Activated CD4-positive, alpha-beta T cell treated with anti-CD3 and anti-CD28 coated beads, Interleukin-2, amount 10 ng/mL, durations not matched to agents 24 days and 14 days (primary cell): ENCODE data around the gene TRPM6. TPM values are rescaled to one million over a fixed set of nuclear protein-coding genes. Genes with fewer than 3 reads are reported as not detected.

Experiments
- DNase-seq: peaks from one replicate; pipeline ENCODE4 v3.0.0; 2022
- H3K27ac Mint-ChIP-seq: one replicate; pipeline ENCODE4 v1.8.0; 2022; ENCODE audit warnings: mild to moderate bottlenecking, mixed read lengths
- H3K27me3 Mint-ChIP-seq: one replicate; pipeline ENCODE4 v1.8.0; 2022; ENCODE audit warnings: mixed read lengths
- H3K36me3 Mint-ChIP-seq: one replicate; pipeline ENCODE4 v1.8.0; 2022; ENCODE audit warnings: low read depth, mild to moderate bottlenecking, mixed read lengths
- H3K4me1 Mint-ChIP-seq: one replicate; pipeline ENCODE4 v1.8.0; 2021; ENCODE audit warnings: mixed read lengths
- H3K4me3 Mint-ChIP-seq: one replicate; pipeline ENCODE4 v1.8.0; 2022; ENCODE audit warnings: mild to moderate bottlenecking, moderate library complexity, mixed read lengths
- H3K9me3 Mint-ChIP-seq: one replicate; pipeline ENCODE4 v1.8.0; 2021; ENCODE audit warnings: mixed read lengths
- intact Hi-C: fragments of 100-400 bp; cut with micrococcal nuclease; formaldehyde crosslinking; loops from one replicate; pipeline ENCODE4 v1.15.1; 2023
- total RNA-seq: library from RNA; stranded (reverse); gene quantifications from 2 replicates; pipeline ENCODE4 v1.2.3, GENCODE V29; 2022

Gene TRPM6
- total RNA-seq, 1 donor from 2014 or later = 0.05 TPM

- no peak for DNase-seq
- Mint-ChIP-seq H3K9me3 (no peaks in the 10 kb centered on the region), H3K27ac (no peak overlapping the region), H3K27me3 (peaks cover 3% of the 10 kb centered on the region), H3K4me1 (no peaks in the 10 kb centered on the region), H3K4me3 (no peak overlapping the region), H3K36me3 (no peaks in the 10 kb centered on the region)
- intact Hi-C loops = no loop called here
These were observed 41.0 kb downstream of the TRPM6 start for GRCh38 chr9:74846766-74847165.

- no peaks in the 10 kb centered on the region for H3K9me3 Mint-ChIP-seq
- no peak overlapping the region for H3K27ac Mint-ChIP-seq
- no peaks in the 10 kb centered on the region for H3K36me3 Mint-ChIP-seq
- H3K27me3 Mint-ChIP-seq = peaks cover 2% of the 10 kb centered on the region
- intact Hi-C loops = no loop called here
- H3K4me3 Mint-ChIP-seq = no peak overlapping the region
- no peaks in the 10 kb centered on the region for H3K4me1 Mint-ChIP-seq
- no peak for DNase-seq
These were observed 49.4 kb downstream of the TRPM6 start for GRCh38 chr9:74838351-74838750.

- H3K36me3 Mint-ChIP-seq = no peaks in the 10 kb centered on the region
- H3K9me3 Mint-ChIP-seq = no peaks in the 10 kb centered on the region
These were observed 63.1 kb downstream of the TRPM6 start for GRCh38 chr9:74824654-74825053.

GRCh38 chr9:74821636-74822035 lies 66.1 kb downstream of the TRPM6 start:
- intact Hi-C loops = no loop called here
- no peaks in the 10 kb centered on the region for H3K4me1 Mint-ChIP-seq
- no peak for DNase-seq
- H3K9me3 Mint-ChIP-seq = no peaks in the 10 kb centered on the region
- H3K27me3 Mint-ChIP-seq = no peaks in the 10 kb centered on the region
- no peaks in the 10 kb centered on the region for H3K36me3 Mint-ChIP-seq
- H3K27ac Mint-ChIP-seq = no peak overlapping the region
- H3K4me3 Mint-ChIP-seq = no peak overlapping the region

More at GRCh38 chr9:74824654-74825053, 63.1 kb downstream of the TRPM6 start:
- DNase-seq = no peak
- no peaks in the 10 kb centered on the region for H3K27me3 Mint-ChIP-seq
- intact Hi-C loops = no loop called here
- H3K27ac Mint-ChIP-seq = no peak overlapping the region
- H3K4me1 Mint-ChIP-seq = no peaks in the 10 kb centered on the region
- no peak overlapping the region for H3K4me3 Mint-ChIP-seq

GRCh38 chr9:74817816-74818215 lies 69.9 kb downstream of the TRPM6 start:
- Mint-ChIP-seq H3K27ac (no peak overlapping the region), H3K9me3 (no peaks in the 10 kb centered on the region)
- no peak for DNase-seq

GRCh38 chr9:74817281-74817810 lies 70.4 kb downstream of the TRPM6 start:
- no peaks in the 10 kb centered on the region for H3K9me3 Mint-ChIP-seq
- DNase-seq = no peak
- peaks cover 3% of the 10 kb centered on the region for H3K27me3 Mint-ChIP-seq
- intact Hi-C loops = no loop called here
- H3K4me1 Mint-ChIP-seq = no peaks in the 10 kb centered on the region
- H3K4me3 Mint-ChIP-seq = no peak overlapping the region
- no peak overlapping the region for H3K27ac Mint-ChIP-seq
- no peaks in the 10 kb centered on the region for H3K36me3 Mint-ChIP-seq

More at GRCh38 chr9:74817816-74818215, 69.9 kb downstream of the TRPM6 start:
- no peak overlapping the region for H3K4me3 Mint-ChIP-seq
- intact Hi-C loops = no loop called here
- H3K27me3 Mint-ChIP-seq = peaks cover 3% of the 10 kb centered on the region
- H3K4me1 Mint-ChIP-seq = no peaks in the 10 kb centered on the region
- no peaks in the 10 kb centered on the region for H3K36me3 Mint-ChIP-seq

GRCh38 chr9:74810200-74810599 lies 77.5 kb downstream of the TRPM6 start:
- no peaks in the 10 kb centered on the region for H3K36me3 Mint-ChIP-seq
- no peak overlapping the region for H3K27ac Mint-ChIP-seq
- H3K4me1 Mint-ChIP-seq = no peaks in the 10 kb centered on the region
- DNase-seq = no peak
- no peaks in the 10 kb centered on the region for H3K9me3 Mint-ChIP-seq
- H3K27me3 Mint-ChIP-seq = peaks cover 21% of the 10 kb centered on the region
- intact Hi-C loops = no loop called here
- H3K4me3 Mint-ChIP-seq = no peak overlapping the region

- intact Hi-C loops = no loop called here
- Mint-ChIP-seq H3K27me3 (peaks cover 13% of the 10 kb centered on the region), H3K27ac (no peak overlapping the region), H3K4me3 (no peak overlapping the region), H3K9me3 (no peaks in the 10 kb centered on the region), H3K4me1 (no peaks in the 10 kb centered on the region), H3K36me3 (no peaks in the 10 kb centered on the region)
- no peak for DNase-seq
These were observed 83.7 kb downstream of the TRPM6 start for GRCh38 chr9:74804018-74804385.

- intact Hi-C loops = no loop called here
- H3K36me3 Mint-ChIP-seq = no peaks in the 10 kb centered on the region
- no peak overlapping the region for H3K4me3 Mint-ChIP-seq
These were observed 84.2 kb downstream of the TRPM6 start for GRCh38 chr9:74803376-74804017.

GRCh38 chr9:74800226-74800625 lies 87.5 kb downstream of the TRPM6 start:
- Mint-ChIP-seq H3K27me3 (peaks cover 15% of the 10 kb centered on the region), H3K27ac (no peak overlapping the region)

More at GRCh38 chr9:74803376-74804017, 84.2 kb downstream of the TRPM6 start:
- Mint-ChIP-seq H3K9me3 (no peaks in the 10 kb centered on the region), H3K27me3 (peaks cover 17% of the 10 kb centered on the region), H3K27ac (no peak overlapping the region), H3K4me1 (no peaks in the 10 kb centered on the region)
- no peak for DNase-seq

GRCh38 chr9:74795803-74796202 lies 91.9 kb downstream of the TRPM6 start:
- Mint-ChIP-seq H3K9me3 (no peaks in the 10 kb centered on the region), H3K4me3 (no peak overlapping the region), H3K36me3 (no peaks in the 10 kb centered on the region), H3K4me1 (no peaks in the 10 kb centered on the region), H3K27me3 (peaks cover 15% of the 10 kb centered on the region), H3K27ac (no peak overlapping the region)
- DNase-seq = no peak
- intact Hi-C loops = no loop called here

More at GRCh38 chr9:74800226-74800625, 87.5 kb downstream of the TRPM6 start:
- DNase-seq = no peak
- Mint-ChIP-seq H3K4me1 (no peaks in the 10 kb centered on the region), H3K9me3 (no peaks in the 10 kb centered on the region), H3K36me3 (no peaks in the 10 kb centered on the region), H3K4me3 (no peak overlapping the region)
- intact Hi-C loops = no loop called here

- Mint-ChIP-seq H3K36me3 (no peaks in the 10 kb centered on the region), H3K4me1 (no peaks in the 10 kb centered on the region), H3K27ac (no peak overlapping the region), H3K4me3 (no peak overlapping the region), H3K9me3 (no peaks in the 10 kb centered on the region), H3K27me3 (peaks cover 12% of the 10 kb centered on the region)
- intact Hi-C loops = no loop called here
- DNase-seq = no peak
These were observed 92.6 kb downstream of the TRPM6 start for GRCh38 chr9:74795081-74795480.

GRCh38 chr9:74784506-74784905 lies 103.2 kb downstream of the TRPM6 start:
- H3K4me3 Mint-ChIP-seq = no peak overlapping the region
- intact Hi-C loops = no loop called here
- H3K27me3 Mint-ChIP-seq = peaks cover 10% of the 10 kb centered on the region
- H3K9me3 Mint-ChIP-seq = no peaks in the 10 kb centered on the region
- no peak overlapping the region for H3K27ac Mint-ChIP-seq
- no peaks in the 10 kb centered on the region for H3K4me1 Mint-ChIP-seq
- no peak for DNase-seq
- no peaks in the 10 kb centered on the region for H3K36me3 Mint-ChIP-seq

GRCh38 chr9:74783408-74783807 lies 104.3 kb downstream of the TRPM6 start:
- H3K36me3 Mint-ChIP-seq = no peaks in the 10 kb centered on the region
- intact Hi-C loops = no loop called here
- no peaks in the 10 kb centered on the region for H3K9me3 Mint-ChIP-seq
- H3K27me3 Mint-ChIP-seq = peaks cover 10% of the 10 kb centered on the region
- H3K4me3 Mint-ChIP-seq = no peak overlapping the region
- DNase-seq = no peak
- H3K4me1 Mint-ChIP-seq = no peaks in the 10 kb centered on the region
- no peak overlapping the region for H3K27ac Mint-ChIP-seq
